HG02610 (cell line): ENCODE results near the gene KLF6.

Experiments
- ATAC-seq: cut with Tn5 transposase; IDR thresholded peaks from one replicate; pipeline ENCODE4 v1.9.1; 2021; ENCODE audit warnings: mild to moderate bottlenecking, moderate library complexity; ENCODE audit not compliant: unreplicated experiment

KLF6 gene

DNA sequence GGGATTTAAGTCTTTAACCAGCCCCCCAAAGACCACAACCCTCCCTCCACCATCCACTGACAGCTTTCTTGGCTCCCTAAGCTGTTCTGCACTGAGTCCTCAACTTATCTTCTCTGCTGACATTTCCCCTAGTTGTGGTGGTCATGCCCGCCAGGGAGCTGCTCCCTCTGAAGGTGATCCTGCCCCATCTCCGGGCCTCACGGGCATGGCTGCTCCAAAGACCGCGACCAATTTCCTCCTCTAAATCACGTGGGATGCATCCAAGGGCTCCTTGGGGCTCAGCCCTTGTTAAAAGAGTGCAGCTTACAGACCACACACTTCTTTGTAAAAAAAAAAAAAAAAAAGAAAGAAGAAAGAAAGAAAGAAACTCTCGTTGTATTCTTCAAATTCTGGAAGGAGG is 27.1 kb upstream of the KLF6 start:
- no peak for ATAC-seq

- peak; percentile 87 for ATAC-seq
Measured at GRCh38 chr10:3811291-3811870, 26.4 kb upstream of the KLF6 start.

- ATAC-seq, result no peak
Measured at GRCh38 chr10:3808689-3809199, 23.7 kb upstream of the KLF6 start.

DNA sequence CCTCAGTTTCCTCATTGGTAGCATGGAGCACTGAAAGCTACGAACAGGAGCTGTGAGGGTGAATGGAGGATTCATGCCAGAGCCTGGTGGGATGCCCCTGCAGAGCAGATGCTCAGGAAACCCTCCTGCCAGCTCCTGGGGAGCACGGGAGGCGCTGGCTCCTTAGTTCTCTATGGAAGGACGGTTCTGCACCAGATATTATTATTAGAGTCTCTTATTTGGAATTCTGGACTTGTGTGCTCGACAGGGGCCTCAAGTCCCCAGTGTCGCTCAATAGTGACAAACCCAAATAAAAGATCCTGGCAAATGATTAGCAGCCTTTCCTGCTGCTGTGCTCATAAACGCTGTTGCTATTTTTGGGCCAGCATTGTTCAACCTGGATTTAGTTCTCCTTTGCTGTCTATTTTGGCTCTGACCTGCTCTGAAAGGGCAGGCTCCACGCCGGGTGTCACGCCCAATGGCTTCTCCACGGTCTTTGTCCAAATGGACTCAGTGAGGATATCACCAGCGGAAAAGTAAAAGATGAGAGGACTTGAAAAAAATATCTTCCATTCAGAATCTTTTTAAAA is 23.0 kb upstream of the KLF6 start:
- no peak for ATAC-seq

DNA sequence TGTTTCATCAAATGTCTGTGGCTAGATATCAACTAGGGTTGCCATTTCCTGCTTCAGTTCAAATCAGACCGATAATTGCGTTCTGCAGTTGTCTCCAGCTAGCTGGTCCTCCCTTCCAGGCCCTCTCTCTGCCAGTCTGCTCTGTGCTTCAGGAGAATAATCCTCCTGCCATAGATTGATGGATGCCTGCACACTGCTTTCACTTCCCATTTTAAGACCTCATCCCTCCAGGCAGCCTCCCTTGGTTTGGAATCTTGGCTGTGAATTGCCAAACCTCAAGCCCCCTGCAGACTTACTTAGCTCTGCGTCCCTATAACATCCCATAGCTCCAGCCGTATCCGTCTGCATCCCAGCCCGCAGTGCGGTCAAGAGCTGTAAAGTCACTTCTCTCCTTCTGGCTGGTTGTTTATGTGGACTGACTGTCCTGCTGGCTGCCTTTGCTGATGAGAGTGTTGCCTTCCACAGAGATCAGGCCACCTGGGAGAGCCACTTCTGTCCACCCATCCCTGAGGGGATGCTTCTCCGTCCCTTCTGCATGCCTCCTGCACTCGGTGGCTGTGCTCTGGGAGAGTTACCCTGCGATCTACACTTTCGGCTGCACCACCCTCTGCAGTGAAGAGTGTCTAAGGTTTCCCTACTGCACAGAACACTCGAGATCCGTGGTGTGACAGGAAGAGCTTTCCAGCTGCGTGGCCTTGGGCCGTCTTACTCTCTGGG is 22.4 kb upstream of the KLF6 start:
- ATAC-seq, result no peak

GRCh38 chr10:3806603-3807002 is 21.6 kb upstream of the KLF6 start:
- no peak for ATAC-seq

DNA sequence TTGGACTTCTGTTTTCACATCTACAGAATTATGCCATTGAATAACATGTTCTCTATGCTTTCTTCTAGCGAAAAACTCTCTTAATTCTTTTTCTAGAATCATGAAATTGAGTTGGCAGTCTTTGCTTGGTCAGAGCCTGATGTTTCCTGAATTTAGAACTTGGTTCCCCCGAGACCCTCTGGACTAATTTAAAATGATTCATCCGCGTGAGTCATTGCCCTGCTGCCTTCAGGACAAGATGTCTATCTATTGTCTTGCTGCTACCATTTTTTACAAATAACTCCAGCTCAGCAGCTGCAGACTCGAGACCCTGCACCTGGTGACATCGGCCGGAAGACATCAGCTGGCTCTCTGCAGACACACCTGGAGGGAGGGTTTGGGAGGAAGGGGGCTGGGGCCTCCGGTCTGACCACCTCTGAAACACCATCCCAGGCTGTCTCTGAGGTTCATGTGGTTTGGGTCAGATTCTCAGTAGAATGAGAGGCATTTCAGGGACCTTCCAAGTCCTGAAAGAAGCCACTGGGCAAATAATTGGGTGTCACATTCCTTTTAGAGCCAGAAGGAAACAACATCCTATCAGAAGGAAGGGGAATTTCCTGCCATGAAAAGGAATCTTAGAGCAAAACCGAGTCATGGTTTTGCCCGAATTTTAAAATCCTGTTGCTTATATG is 20.9 kb upstream of the KLF6 start:
- ATAC-seq, result peak; percentile 37

DNA sequence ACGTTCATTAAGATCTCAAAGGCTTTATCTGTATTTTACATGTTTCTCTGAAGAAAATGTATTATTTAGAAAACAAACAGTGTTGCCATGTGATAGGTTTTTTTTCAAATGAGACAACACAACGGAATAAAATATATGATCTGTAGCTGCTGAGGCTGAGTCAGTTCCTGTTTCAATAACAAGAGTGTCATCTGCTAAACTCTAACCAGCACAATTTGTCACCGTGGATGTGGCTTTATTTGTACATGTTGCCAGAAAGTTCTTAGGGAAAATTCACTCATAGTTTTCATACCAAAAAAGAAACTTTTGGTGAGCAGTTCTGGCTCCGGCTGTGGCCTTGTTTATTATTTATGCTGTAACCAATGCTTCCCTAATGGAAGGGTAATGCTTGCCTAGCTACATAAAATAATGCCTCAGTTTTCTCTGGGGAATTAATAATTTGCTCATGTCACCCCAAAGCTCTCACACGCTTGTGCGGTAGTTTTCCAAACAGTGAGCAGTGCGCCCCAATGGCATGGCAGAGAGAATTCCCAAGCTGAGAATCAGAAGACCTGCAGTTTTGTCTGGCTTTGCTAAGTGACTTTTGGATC is 20.3 kb upstream of the KLF6 start:
- peak; percentile 39 for ATAC-seq

GRCh38 chr10:3803927-3804741 is 19.1 kb upstream of the KLF6 start:
- ATAC-seq, result no peak

DNA sequence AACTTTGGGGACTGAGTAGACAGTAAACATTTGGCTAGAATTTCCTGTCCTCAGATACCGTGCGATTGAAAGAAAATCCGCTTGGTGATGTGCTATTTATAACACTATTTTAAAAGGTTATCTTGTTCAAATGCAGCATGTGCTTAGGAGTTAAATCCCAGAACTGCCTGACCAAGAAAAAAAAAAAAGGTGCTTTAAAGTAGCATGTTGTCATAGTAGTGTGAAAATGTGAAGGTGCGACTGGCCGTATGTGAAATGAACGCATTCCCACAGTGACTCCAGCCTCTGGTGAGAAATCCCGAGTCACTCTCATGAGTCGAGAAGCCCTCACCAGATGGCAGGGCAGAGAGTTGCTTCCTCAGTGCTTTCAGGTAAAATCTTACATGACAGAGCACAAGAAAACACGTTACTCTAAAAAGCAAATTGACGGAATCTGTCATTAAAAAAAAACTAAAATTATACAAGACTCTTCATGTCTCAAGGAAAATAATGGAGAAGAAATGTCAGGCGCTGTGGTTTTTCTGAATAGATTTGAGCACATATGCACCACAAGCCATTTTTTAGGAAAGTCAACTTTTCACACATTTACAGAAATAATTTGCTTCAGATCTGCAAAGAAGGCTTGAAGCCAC is 18.4 kb upstream of the KLF6 start:
- no peak for ATAC-seq

DNA sequence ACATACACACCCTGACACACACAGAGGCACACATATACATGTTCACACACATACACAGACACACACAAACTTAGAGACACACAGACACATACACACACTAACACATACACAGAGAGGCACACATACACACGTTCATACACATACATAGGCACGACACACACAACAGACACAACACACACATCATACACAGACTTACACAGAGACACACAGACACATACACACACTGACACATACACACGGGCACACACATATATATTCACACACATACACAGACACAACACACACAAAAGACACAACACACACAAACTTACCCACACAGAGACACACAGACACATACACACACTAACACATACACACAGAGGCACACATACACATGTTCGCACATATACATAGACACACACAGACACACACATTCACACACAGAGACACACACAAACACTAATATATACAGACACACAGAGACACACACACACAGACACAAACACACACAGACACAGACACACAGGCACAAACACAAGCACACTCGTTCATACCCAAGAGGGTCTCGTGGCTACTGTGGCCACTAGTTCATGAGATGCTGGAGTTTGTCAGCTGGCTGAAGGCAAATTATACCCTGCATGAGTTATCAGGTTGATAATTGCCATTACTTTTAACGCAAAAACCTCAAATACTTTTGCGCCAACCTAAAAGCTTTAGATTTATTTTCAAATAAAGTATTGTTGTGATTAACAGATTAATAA is 17.7 kb upstream of the KLF6 start:
- ATAC-seq, result no peak

DNA sequence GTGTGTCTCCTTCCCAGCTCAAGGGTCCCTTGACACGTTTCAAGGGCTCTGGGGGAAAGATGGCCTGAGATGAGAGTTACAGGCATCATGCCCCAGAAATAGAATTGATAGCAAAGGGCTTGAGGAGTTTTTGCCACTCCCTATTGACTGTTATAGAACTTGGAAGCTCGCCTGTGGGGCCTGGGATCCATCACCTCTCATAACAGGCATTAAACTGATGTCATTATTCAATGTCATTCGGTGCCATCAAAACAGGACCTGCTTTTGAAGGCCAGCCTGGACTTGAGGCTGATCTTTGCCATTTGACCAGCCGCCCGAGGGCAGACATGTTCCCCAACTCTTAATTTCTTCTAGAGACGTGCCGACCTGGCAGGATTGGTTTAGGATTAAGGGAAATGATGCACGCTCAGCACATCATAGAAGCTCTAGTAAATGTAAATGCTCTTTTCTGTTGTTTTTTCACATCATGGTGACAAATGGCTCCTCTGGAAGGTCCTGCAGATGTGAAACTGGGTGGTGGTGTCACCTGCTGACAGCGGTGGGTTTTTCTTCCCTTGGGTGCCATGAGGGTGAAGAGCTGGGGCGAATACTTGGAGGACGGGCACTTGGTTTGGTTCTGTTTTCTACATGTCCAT is 16.7 kb upstream of the KLF6 start:
- ATAC-seq, result no peak

DNA sequence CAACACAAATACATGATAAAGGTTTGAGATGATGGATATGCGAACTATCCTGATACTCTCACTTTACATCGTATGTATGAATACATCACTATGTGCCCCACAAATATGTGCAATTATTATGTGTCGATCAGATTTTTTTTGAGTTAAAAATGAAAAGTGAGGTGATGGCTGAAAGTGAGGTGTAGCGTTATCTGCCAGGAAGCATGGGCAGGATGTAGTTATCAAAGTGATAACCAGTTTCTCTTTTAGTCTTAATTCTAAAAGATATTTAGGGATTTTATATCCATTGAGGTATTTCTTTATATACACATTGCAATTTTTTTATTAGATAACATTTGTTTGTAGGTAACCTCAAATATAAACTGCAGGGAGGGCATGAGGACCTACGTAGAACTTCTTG is 15.6 kb upstream of the KLF6 start:
- ATAC-seq, result no peak

DNA sequence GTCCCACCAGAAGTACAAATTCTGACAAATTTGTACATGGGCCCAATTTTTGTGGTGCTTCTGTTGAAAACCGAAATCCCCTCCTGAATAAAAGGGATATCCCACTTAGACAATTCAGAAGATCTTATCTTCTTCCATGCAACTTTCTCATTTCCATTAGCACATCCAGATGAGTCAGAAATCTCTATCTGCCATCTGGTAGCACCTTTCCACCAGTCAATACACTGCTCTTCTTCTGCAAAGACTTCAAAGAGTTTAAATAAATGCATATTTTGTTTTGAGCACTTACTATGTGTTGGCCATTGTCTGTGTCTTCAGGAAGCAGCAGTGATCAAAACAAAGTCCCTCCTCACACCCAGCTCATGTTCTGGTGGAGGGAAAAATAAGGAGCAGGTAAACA is 12.7 kb upstream of the KLF6 start:
- no peak for ATAC-seq

DNA sequence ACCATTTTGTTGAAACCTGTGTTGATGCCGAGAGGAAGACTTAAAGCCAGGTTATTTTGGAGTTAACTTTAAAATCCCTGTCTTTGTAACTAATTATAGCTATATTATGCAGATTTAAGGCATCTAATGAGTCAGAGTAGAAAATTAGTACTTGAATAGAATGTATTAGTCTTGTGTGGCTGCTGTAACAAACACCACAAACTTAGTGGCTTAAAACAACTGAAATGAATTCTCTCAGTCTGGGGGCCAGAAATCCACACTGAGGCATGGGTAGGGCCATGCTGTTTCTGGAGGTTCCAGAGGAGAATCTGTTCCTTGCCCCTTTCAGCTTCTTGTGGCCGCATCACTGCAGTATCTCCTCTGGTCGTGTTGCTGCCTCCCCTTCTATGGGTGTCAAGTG is 8.5 kb upstream of the KLF6 start:
- ATAC-seq, result no peak

DNA sequence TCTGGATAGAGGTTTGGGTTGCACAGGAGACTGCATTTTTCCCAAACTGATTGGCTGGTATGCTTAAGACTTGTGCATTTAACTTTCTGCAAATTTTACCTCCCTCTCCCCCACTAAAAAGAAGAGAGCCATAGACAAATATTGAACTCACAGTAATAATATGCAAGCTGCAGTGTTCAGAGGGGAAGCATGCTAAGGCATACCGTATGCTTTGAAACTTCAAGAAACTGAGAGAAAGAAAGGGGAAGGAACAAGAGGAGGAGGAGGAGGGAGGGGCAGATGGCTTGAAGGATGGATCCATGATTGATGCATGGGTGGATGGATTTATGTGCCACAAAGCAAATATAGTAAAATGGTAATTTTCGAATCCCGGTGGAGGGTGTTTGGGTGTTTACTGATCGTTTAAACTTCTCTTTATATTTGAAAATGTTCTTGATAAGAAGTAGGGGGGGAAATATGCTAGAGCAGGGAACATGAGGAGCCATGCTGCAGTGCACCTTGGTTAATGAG is 7.8 kb upstream of the KLF6 start:
- no peak for ATAC-seq

DNA sequence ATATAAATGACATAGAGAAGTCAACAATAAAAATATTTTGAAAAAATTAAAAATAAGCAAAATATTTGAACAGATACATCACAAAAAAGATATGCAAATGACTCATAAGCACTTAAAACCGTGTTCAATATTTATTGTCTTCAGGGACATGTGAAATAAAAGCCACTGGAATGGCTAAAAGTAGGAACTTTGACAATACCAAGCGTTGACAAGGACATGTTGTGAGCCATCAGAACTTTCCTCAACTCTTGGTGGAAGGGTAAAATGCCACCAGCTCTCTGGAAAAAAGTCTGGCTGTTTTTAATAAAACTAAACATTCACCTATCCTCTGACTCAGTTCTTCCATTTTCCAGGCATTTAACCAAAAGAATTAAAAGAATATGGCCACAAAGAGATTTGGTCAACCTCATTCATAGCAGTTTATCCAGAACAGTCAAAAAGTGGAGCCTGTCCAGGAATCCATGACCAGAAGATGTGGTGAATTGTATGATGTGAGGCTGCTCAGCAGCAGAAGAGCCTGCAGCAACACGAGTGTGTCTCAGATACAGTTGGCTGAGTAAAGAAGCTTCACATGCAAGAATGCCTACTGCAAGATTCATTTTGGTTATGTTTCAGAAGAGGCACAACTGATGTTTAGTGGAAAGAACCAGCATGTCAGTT is 7.1 kb upstream of the KLF6 start:
- ATAC-seq, result no peak

GRCh38 chr10:3790858-3791257 is 5.8 kb upstream of the KLF6 start:
- ATAC-seq, result no peak
